ENCODE data around the gene SPRY1.

The SPRY1 gene

GRCh38 chr4:123409334-123409733 lies 12.7 kb downstream of the SPRY1 start:
- no peak for DNase-seq (ENCODE audit: low read depth)

- DNase-seq (ENCODE audit: low read depth), result no peak
Observed at GRCh38 chr4:123411514-123411913, 14.9 kb downstream of the SPRY1 start.

DNA sequence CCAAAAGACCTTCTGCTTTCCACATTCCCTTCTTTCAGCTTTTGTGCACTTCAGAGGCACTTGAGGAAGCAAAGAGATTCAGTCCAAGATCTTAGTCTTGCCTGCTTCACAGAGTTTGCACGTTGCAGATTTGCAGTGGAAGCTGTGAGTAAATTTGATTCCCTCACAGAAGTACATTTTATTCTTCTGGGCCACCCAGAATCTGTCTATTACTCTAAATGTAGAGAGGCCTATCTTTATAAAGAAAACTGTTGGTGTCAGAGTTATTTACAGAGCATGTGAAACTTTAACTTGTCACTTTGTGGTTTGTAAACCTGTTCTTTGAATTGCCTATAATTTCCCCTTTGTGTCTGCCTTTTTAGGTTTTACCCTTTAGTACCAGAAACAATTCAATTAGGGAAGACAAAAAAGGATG lies 15.5 kb downstream of the SPRY1 start:
- DNase-seq (ENCODE audit: low read depth), result no peak

- no peak for DNase-seq (ENCODE audit: low read depth)
Observed at GRCh38 chr4:123412700-123413512, 16.3 kb downstream of the SPRY1 start.

DNA sequence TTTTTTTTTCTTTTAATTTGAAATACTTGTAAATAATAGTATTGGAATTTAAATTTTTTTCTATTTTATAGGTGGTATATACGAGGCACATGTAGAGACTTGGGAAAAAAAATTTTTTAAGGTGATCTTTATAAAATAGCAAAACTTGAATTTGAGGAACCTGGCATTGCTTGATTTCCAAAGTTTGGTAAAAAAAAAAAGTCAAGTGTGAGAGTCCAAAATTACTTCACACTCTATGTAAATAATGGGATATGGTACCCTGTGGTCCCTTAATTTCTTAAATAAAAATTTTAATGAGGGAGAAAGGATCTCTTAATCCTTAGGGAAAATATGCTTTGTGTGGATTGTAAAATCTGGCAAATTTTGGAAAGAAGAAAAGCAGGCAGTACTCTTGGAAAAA lies 19.0 kb downstream of the SPRY1 start:
- DNase-seq (ENCODE audit: low read depth), result no peak

DNA sequence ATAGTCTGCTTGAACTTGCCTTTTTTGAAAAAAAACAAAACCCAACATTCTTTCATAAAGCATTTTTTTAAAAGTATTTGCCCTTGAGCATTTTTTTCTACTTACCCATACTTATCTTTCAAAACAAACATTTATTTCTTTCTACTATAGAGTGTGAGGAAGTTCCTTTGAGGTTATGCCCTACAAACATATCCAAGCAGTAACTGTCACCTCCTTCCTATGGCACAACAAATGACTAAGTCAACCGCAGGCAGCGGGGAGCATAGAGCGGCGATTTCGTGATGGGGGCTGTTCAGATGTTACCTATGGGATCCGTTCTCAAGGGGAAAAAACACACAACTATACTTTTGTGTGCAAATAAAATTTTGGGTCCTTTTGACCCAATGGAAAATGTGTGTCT lies 19.4 kb downstream of the SPRY1 start:
- DNase-seq (ENCODE audit: low read depth), result no peak

GRCh38 chr4:123417813-123418212 lies 21.2 kb downstream of the SPRY1 start:
- no peak for DNase-seq (ENCODE audit: low read depth)

DNA sequence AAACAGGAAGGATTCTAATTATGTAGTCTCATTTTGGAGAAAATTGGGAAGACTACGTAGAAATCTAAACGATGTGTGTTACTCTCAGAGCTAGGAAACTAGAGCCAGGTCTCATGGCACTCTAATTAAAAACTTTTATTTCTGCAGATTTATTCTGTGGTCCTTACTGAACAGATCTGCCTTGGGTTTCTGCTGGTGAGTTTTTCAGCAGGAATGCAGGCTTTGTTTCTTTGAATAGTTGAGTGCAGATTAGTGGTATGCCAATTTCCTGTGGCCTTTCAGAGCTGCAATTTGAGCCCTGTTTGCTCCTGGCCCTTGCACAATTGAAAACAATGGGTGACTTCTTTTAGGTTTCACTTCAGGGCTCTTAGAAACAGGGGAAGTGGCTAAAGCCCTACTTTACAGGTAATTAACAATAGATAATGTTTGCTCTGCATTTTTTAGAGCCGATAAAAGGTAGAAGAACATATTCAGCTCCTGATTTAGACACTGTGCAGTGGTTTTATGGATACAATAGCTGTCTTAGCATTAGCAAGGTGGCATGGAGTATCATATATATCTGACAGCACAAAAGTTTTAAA lies 21.8 kb downstream of the SPRY1 start:
- no peak for DNase-seq (ENCODE audit: low read depth)

DNA sequence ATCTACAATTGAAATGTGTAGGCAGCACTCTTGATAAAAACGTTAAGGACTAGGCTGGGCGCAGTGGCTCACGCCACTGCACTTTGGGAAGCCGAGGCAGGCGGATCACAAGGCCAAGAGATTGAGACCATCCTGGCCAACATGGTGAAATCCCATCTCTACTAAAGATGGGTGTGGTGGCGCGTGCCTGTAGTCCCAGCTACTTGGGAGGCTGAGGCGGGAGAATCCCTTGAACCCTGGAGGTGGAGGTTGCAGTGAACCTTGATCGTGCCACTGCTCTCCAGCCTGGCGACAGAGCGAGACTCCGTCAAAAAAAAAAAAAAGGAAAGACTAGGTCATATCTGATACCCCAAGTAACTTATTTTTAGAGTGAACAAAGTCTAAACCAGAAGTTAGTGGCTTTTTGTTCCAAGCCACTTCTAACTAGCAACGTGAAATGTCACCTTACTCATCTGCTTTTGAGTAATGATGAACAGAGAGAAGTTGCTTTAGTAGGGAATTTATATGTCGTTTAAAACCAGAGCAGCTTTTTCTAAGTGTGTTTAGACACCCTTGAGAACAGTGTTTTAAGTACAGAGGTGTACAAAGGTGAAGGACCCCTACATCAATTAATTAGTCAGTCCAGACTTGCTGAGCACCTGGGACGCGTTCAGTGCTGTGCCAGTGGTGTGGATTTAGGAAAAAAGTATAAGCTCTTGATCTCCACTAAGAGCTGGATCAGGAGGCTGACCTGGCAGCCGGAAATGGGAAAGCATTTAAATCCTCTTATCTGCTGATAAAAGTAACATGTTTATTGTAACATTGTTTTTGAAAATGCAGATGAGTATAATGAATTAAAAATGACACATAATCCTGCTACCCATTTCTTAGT lies 23.5 kb downstream of the SPRY1 start:
- DNase-seq (ENCODE audit: low read depth), result no peak

DNA sequence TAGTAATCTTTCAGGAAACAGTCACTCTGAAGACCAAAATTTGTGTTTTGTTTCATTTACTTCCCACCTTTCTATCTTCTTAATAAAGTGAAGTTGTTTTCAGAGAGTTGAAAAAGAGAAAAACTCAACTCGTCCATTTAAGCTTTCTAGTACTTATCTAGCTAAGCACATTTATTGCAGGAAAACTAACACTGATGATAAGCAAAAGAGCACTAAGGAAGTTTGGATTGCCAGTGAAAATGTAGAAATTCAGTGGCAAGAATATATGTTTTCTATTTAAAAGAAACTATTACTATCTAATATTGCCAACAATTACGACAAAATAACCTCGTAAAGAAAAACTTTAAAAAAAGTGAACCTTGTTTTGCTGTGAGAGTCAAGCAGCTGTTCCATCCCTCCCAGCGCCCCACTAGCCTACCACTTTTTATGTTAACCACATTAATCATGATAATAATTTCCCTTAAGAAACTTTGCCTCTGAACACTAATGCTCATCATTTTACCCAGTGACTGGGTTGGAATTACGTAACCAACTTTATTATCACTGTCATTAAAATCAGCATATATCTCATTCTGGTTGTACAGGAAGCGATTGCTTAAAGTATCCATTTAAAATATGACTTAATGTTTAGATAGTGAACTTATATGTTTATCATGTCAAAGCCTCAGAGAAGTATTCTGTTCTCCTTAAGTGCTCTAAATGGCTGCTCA lies 24.8 kb downstream of the SPRY1 start:
- DNase-seq (ENCODE audit: low read depth), result no peak

DNA sequence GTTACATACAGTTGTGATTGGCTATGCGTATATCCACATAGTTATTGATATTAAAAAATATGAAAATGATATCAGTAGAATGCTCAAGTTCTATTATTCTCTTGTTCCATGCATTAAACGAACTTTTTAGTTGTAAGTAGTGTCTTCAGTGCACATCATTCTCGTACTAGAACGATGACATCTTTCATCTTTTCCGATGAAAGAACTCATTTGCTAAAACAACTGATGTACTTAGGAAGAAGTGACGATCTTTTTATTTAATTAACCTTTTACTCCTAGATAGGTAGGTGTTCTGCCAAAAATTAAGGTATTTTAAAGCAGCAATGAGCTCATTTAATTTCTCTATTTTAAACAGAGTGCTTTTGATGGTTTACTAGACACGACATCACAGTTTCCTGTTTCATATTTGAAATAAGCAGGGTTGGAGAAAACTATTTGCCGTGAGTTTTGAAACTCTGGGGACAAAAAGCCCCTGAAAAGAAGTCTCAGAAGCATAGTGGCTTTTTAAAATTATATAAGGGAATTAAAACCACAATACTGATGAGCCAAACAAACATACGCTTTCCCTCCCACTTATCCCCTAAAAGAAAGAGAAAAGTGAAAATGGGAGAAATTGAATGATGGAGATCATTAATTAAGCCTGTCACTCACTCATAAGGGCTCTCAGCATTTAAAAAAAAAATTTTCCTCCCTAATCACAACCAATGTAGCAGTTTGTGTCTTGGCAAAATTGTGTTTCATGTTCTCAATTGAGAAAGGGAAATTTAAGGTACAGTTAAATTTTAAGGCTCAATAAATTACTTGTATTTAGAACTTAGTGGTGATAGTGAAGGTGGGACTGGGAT lies 25.6 kb downstream of the SPRY1 start:
- DNase-seq (ENCODE audit: low read depth), result no peak

DNA sequence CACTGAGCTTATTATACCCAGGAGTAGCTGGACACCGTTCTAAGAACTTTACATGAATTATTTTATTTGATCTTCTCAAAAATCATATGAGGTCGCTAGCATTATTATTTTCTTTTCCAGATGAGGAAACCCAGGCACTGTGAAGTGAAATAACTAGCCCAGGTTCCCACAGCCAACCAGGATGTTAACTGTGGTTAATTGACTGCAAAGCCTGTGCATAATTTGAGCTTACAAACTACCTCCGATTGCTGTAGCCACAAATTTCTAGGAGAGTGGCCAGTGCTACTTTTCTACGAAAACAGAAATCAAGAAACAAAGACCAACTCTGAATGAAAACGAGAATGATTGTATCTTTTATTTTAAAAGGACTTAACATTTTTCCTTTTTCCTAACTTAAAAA lies 27.2 kb downstream of the SPRY1 start:
- no peak for DNase-seq (ENCODE audit: low read depth)

DNA sequence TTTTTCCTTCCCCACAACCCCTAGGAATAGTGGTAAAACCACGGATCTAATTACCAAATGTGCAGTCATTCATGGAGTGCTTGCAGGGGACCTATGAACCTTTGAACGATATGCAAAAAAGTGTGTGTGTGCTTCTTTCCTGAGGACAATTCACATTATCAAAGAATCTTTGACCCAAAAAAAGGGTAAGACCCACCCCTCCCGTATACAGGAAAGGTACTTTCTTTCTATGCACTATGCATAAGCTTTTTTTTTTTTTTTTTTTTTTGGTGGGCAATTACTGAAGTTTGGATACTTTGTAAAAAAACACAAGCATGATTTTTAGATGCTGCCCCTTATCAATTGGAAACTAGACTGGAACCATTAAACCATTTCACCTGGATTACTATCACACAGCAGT lies 31.4 kb downstream of the SPRY1 start:
- DNase-seq (ENCODE audit: low read depth), result no peak

DNA sequence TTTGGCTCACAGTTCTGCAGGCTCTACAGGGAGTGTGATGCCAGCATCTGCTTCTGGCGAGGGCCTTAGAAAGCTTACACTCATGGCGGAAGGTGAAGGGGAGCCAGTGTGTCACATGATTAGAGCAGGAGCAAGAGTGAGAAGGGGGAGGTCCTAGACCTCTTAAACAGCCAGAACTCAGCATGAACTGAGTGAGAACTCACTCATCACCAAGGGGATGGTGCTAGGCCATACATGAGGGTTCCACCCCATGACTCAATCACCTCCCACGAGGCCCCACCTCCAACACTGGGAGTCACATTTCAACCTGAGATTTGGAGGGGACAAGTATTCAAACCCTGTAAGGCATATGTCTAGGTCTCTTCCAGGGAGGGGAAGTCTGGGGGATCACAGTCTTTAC lies 33.4 kb downstream of the SPRY1 start:
- DNase-seq (ENCODE audit: low read depth), result no peak

- no peak for DNase-seq (ENCODE audit: low read depth)
Observed at GRCh38 chr4:123430501-123430900, 33.9 kb downstream of the SPRY1 start.

- no peak for DNase-seq (ENCODE audit: low read depth)
Observed at GRCh38 chr4:123433573-123433972, 37.0 kb downstream of the SPRY1 start.

DNA sequence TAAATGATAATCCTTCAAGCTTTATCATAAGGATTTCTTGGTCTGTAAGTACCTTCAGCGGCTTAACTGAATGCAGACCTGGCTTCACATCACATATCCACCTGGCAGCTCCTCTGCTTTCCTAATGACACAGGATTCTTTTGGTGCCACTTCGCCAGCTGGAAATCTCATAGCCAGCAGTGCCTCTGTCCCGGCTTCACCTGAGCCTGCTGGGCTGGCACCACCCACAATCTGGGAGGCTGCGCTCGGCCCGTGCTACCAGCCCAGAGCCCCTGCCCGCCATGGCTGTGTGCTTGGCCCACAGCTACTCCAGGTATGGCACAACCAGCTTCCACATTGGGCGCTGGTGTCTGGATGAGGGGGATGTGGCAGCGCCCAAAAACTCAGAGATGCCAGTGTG lies 37.4 kb downstream of the SPRY1 start:
- DNase-seq (ENCODE audit: low read depth), result no peak

DNA sequence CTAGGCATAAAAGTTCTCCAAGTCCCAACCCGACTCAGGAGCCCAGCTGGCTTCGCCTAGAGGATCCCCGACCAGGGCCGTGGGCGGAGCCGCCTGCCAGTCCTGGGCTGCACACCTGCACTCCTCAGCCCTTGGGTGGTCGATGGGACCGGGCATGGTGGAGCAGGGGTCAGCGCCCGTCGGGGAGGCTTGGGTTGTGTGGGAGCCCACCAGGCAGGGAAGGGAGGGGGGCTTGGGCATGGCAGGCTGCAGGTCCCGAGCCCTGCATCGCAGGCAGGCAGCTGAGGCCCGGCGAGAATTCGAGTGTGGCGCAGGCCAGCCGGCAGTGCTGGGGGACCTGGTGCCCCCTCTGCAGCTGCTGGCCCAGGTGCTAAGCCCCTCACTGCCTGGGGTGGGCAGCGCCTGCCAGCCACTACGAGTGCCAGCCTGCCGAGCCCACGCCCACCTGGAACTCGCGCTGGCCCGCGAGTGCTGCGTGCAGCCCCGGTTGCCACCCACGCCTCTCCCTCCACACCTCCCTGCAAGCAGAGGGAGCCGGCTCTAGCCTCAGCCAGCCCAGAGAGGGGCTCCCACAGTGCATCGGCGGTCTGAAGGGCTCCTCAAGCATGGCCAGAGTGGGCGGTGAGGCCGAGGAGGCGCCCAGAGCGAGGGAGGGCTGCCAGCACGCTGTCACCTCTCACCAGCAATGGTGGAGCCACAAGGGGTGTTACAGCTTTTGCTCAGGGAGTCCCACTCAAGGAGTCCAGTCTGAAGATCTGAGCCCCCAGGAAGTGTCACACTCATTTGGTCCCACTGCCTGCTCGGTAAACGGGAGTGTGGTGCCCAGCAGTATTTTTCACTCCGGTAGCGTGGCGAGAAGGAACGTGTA lies 38.9 kb downstream of the SPRY1 start:
- no peak for DNase-seq (ENCODE audit: low read depth)

GRCh38 chr4:123438031-123438430 lies 41.4 kb downstream of the SPRY1 start:
- no peak for DNase-seq (ENCODE audit: low read depth)
